ENCODE results near the gene CCNDBP1. TPM values are rescaled to one million over a fixed set of nuclear protein-coding genes. Genes with fewer than 3 reads are reported as not detected.

CCNDBP1 gene
- total RNA-seq, 1 donor from 2014 or later, result 28.2 TPM

GRCh38 chr15:43230640-43231115 is 45.5 kb downstream of the CCNDBP1 start:
- Mint-ChIP-seq H3K9me3 (peaks cover 1% of the 10 kb centered on the region), H3K27me3 (peaks cover 39% of the 10 kb centered on the region), H3K27ac (no peak overlapping the region), H3K36me3 (no peaks in the 10 kb centered on the region), H3K4me1 (ENCODE audit: unreplicated experiment) (no peaks in the 10 kb centered on the region), H3K4me3 (no peak overlapping the region)
- no peak for DNase-seq (ENCODE audit: extremely low spot score, unreplicated experiment)
- TF ChIP-seq, protein P1, sequence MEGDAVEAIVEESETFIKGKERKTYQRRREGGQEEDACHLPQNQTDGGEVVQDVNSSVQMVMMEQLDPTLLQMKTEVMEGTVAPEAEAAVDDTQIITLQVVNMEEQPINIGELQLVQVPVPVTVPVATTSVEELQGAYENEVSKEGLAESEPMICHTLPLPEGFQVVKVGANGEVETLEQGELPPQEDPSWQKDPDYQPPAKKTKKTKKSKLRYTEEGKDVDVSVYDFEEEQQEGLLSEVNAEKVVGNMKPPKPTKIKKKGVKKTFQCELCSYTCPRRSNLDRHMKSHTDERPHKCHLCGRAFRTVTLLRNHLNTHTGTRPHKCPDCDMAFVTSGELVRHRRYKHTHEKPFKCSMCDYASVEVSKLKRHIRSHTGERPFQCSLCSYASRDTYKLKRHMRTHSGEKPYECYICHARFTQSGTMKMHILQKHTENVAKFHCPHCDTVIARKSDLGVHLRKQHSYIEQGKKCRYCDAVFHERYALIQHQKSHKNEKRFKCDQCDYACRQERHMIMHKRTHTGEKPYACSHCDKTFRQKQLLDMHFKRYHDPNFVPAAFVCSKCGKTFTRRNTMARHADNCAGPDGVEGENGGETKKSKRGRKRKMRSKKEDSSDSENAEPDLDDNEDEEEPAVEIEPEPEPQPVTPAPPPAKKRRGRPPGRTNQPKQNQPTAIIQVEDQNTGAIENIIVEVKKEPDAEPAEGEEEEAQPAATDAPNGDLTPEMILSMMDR (conservative IDR thresholded peaks at IDR 0.05), result no peak

GRCh38 chr15:43232289-43232874 is 47.2 kb downstream of the CCNDBP1 start:
- no peak for DNase-seq (ENCODE audit: extremely low spot score, unreplicated experiment)
- H3K27me3 Mint-ChIP-seq, result peaks cover 38% of the 10 kb centered on the region
- H3K9me3 Mint-ChIP-seq, result no peaks in the 10 kb centered on the region
- no peaks in the 10 kb centered on the region for H3K36me3 Mint-ChIP-seq
- no peak overlapping the region for H3K27ac Mint-ChIP-seq
- TF ChIP-seq, protein P1 (conservative IDR thresholded peaks at IDR 0.05), result no peak
- no peaks in the 10 kb centered on the region for H3K4me1 Mint-ChIP-seq (ENCODE audit: unreplicated experiment)
- no peak overlapping the region for H3K4me3 Mint-ChIP-seq

DNA sequence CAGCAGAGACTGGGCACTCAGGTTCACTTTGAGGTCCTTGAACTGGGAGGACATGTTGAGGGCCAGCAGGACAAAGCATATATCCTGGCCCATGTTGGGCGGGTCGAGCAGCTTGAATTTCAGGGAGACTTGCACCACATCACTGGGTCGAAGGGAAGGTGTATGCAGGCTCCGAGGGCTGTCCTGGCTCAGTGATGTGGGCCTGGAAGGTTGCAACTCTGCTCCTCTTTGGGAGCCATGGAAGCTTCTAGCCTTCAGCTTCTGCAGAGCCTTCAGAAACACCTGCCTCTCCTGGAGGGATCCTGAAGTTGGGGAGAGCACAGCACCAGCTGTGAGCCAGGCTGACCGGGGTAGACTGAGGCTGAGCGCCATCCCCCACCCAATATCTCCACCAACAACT is 50.3 kb downstream of the CCNDBP1 start:
- H3K36me3 Mint-ChIP-seq, result no peaks in the 10 kb centered on the region
- peaks cover 5% of the 10 kb centered on the region for H3K4me1 Mint-ChIP-seq (ENCODE audit: unreplicated experiment)
- no peak overlapping the region for H3K4me3 Mint-ChIP-seq
- no peak for DNase-seq (ENCODE audit: extremely low spot score, unreplicated experiment)
- H3K27me3 Mint-ChIP-seq, result peaks cover 28% of the 10 kb centered on the region
- no peaks in the 10 kb centered on the region for H3K9me3 Mint-ChIP-seq
- TF ChIP-seq, protein P1 (conservative IDR thresholded peaks at IDR 0.05), result no peak
- no peak overlapping the region for H3K27ac Mint-ChIP-seq

- TF ChIP-seq, protein P1 (conservative IDR thresholded peaks at IDR 0.05), result no peak
- no peaks in the 10 kb centered on the region for H3K9me3 Mint-ChIP-seq
- no peak overlapping the region for H3K27ac Mint-ChIP-seq
- peaks cover 23% of the 10 kb centered on the region for H3K27me3 Mint-ChIP-seq
- no peak for DNase-seq (ENCODE audit: extremely low spot score, unreplicated experiment)
- H3K36me3 Mint-ChIP-seq, result no peaks in the 10 kb centered on the region
- H3K4me3 Mint-ChIP-seq, result no peak overlapping the region
- peaks cover 5% of the 10 kb centered on the region for H3K4me1 Mint-ChIP-seq (ENCODE audit: unreplicated experiment)
Measured at GRCh38 chr15:43237842-43238470, 52.8 kb downstream of the CCNDBP1 start.

DNA sequence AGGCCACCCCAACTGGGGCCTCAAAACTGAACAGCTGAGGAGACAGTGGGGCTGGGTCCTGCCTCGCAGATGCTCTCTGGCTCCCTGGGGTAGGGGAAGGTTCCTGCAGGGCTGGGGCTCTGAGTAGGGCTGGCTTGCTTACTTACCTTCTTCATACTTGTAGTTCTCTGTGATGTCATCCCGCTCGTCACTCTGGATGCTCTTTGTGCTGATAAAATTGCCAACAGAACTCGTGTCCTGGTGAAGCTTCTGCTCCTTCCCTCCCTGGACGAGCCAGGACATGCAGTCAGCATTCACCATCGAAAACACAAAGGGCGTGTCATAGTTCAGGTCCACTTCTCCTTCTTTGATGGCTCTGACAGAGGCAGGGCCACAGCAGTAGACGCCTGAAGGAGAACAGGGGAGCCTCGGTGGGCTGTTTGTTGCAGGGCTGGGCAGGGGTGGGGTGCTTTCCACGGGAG is 53.5 kb downstream of the CCNDBP1 start:
- TF ChIP-seq, protein P1 (conservative IDR thresholded peaks at IDR 0.05), result no peak
- no peak overlapping the region for H3K4me3 Mint-ChIP-seq
- peaks cover 17% of the 10 kb centered on the region for H3K27me3 Mint-ChIP-seq
- no peaks in the 10 kb centered on the region for H3K9me3 Mint-ChIP-seq
- no peaks in the 10 kb centered on the region for H3K36me3 Mint-ChIP-seq
- DNase-seq (ENCODE audit: extremely low spot score, unreplicated experiment), result no peak
- peaks cover 5% of the 10 kb centered on the region for H3K4me1 Mint-ChIP-seq (ENCODE audit: unreplicated experiment)
- no peak overlapping the region for H3K27ac Mint-ChIP-seq
